OCI-LY3 (cell line): ENCODE results near the gene ACOT11.

Experiments
- CTCF ChIP-seq: fragments of 200-600, 300-600 bp; sonication (generic); IDR thresholded peaks from 2 replicates; pipeline ENCODE4 v1.5.1; 2014; ENCODE audit warnings: antibody characterized with exemption, low read length, low read depth
- EZH2phosphoT487 ChIP-seq: fragments of 200-600 bp; shearing (Covaris generic); IDR thresholded peaks from 2 replicates; pipeline ENCODE4 v1.6.1; 2018; ENCODE audit warnings: antibody characterized with exemption, mixed run types, low read depth

- no peak for TF ChIP-seq CTCF
- TF ChIP-seq EZH2phosphoT487 = no peak
Measured at GRCh38 chr1:54551891-54552290, 3.9 kb downstream of the ACOT11 start.
